GOT3 (cell line): ENCODE data around the gene CCDC28A.
A peak's percentile ranks its signal among the peaks of the same experiment; 100 is the strongest.
"Not testable (repeated sequence)": the region's sequence is repeated elsewhere in the genome, so short reads cannot be mapped to it uniquely, and the experiment has no call there.

Experiments used
- DNase-seq: peaks from one replicate; lab custom pipeline; 2025; ENCODE audit warnings: mixed read lengths; lab: John Stamatoyannopoulos, UW

Gene CCDC28A

GRCh38 chr6:138773177-138774091 lies at the start of gene CCDC28A:
Gene CCDC28A, plus strand, starts transcription at chr6:138773769. Its CDS starts 2,352 bp downstream, at chr6:138776121.
- peak; percentile 90 for DNase-seq

GRCh38 chr6:138724015-138724414 lies 49.6 kb upstream of the CCDC28A start:
- DNase-seq = no peak

- no peak for DNase-seq
Observed at GRCh38 chr6:138726066-138726756, 47.4 kb upstream of the CCDC28A start.

- DNase-seq = no peak
Observed at GRCh38 chr6:138726757-138727097, 46.8 kb upstream of the CCDC28A start.

GRCh38 chr6:138727182-138727581 lies 46.4 kb upstream of the CCDC28A start:
- DNase-seq = no peak

GRCh38 chr6:138728662-138729061 lies 44.9 kb upstream of the CCDC28A start:
- no peak for DNase-seq

GRCh38 chr6:138730037-138730436 lies 43.5 kb upstream of the CCDC28A start:
- not testable (repeated sequence) for DNase-seq

- no peak for DNase-seq
Observed at GRCh38 chr6:138734585-138734984, 39.0 kb upstream of the CCDC28A start.

- DNase-seq = no peak
Observed at GRCh38 chr6:138736640-138737039, 36.9 kb upstream of the CCDC28A start.

GRCh38 chr6:138752017-138752416 lies 21.6 kb upstream of the CCDC28A start:
- DNase-seq = no peak

GRCh38 chr6:138757136-138757535 lies 16.4 kb upstream of the CCDC28A start:
- no peak for DNase-seq

- no peak for DNase-seq
Observed at GRCh38 chr6:138765896-138766655, 7.5 kb upstream of the CCDC28A start.

GRCh38 chr6:138769102-138769676 lies 4.4 kb upstream of the CCDC28A start:
- DNase-seq = no peak

- no peak for DNase-seq
Observed at GRCh38 chr6:138772596-138773176, 883 bp upstream of the CCDC28A start.

- DNase-seq = no peak
Observed at GRCh38 chr6:138774370-138774769, 801 bp downstream of the CCDC28A start.

GRCh38 chr6:138776659-138777058 lies 3.1 kb downstream of the CCDC28A start:
- DNase-seq = no peak

GRCh38 chr6:138778331-138778730 lies 4.8 kb downstream of the CCDC28A start:
- DNase-seq = no peak

GRCh38 chr6:138782243-138782642 lies 8.7 kb downstream of the CCDC28A start:
- DNase-seq = no peak

GRCh38 chr6:138785079-138785478 lies 11.5 kb downstream of the CCDC28A start:
- no peak for DNase-seq

GRCh38 chr6:138785980-138786379 lies 12.4 kb downstream of the CCDC28A start:
- no peak for DNase-seq

GRCh38 chr6:138787138-138787537 lies 13.6 kb downstream of the CCDC28A start:
- DNase-seq = no peak
